GM23338 (cell line): ENCODE data around the gene DNAH11. TPM values are rescaled to one million over a fixed set of nuclear protein-coding genes. Genes with fewer than 3 reads are reported as not detected.

Source experiments
- ATAC-seq: fragments of 200-7000 bp; cut with Tn5 transposase; 3 replicates; pipeline ENCODE4 v1.9.1; 2020
- DNase-seq: peaks from one replicate; pipeline ENCODE4 v3.0.0-alpha.2; 2015; ENCODE audit warnings: low spot score
- H2AFZ ChIP-seq: fragments of 200-600 bp; sonication (generic); 2 replicates; pipeline ENCODE4 v1.8.0; 2016; ENCODE audit warnings: antibody characterized with exemption, mild to moderate bottlenecking, moderate library complexity
- H3F3A ChIP-seq: fragments of 200-600 bp; sonication (generic); replicated peaks from 2 replicates; pipeline ENCODE4 v1.8.0; 2017; ENCODE audit warnings: antibody characterized with exemption, mixed run types, low read depth
- H3K27ac ChIP-seq: fragments of 200-600 bp; sonication (generic); 2 replicates; pipeline ENCODE4 v1.6.1; 2016; ENCODE audit warnings: low read depth
- H3K27me3 ChIP-seq: fragments of 200-600 bp; sonication (generic); 2 replicates; pipeline ENCODE4 v1.8.0; 2016; ENCODE audit warnings: mild to moderate bottlenecking, mixed run types, moderate library complexity; ENCODE audit not compliant: insufficient read depth
- H3K36me3 ChIP-seq: fragments of 200-600 bp; sonication (generic); 2 replicates; pipeline ENCODE4 v1.8.0; 2016; ENCODE audit warnings: mild to moderate bottlenecking; ENCODE audit not compliant: insufficient read depth
- H3K4me1 ChIP-seq: fragments of 200-600 bp; sonication (generic); 2 replicates; pipeline ENCODE4 v1.8.0; 2016; ENCODE audit warnings: mild to moderate bottlenecking, moderate library complexity; ENCODE audit not compliant: insufficient read depth
- H3K4me2 ChIP-seq: fragments of 200-600 bp; sonication (generic); 2 replicates; pipeline ENCODE4 v1.7.1; 2017; ENCODE audit warnings: mixed run types
- H3K4me3 ChIP-seq: fragments of 200-600 bp; sonication (generic); 2 replicates; pipeline ENCODE4 v1.6.1; 2016; ENCODE audit warnings: mixed run types
- H3K79me2 ChIP-seq: fragments of 200-600 bp; sonication (generic); replicated peaks from 2 replicates; pipeline ENCODE4 v1.8.0; 2017; ENCODE audit warnings: mild to moderate bottlenecking; ENCODE audit not compliant: insufficient read depth
- H3K9me2 ChIP-seq: fragments of 200-600 bp; sonication (generic); 2 replicates; pipeline ENCODE4 v1.8.0; 2017; ENCODE audit not compliant: insufficient read depth
- H4K20me1 ChIP-seq: fragments of 200-600 bp; sonication (generic); replicated peaks from 2 replicates; pipeline ENCODE4 v1.8.0; 2017; ENCODE audit warnings: mild to moderate bottlenecking; ENCODE audit not compliant: insufficient read depth
- H3K27ac Mint-ChIP-seq: 2 replicates; pipeline ENCODE4 v1.8.0; 2020; ENCODE audit warnings: inconsistent platforms, mild to moderate bottlenecking, moderate library complexity, mixed read lengths
- H3K27me3 Mint-ChIP-seq: 3 replicates; pipeline ENCODE4 v1.8.0; 2022; ENCODE audit warnings: low read depth, mild to moderate bottlenecking, moderate library complexity, mixed read lengths, inconsistent platforms; ENCODE audit not compliant: insufficient read depth, poor library complexity
- H3K36me3 Mint-ChIP-seq: 3 replicates; pipeline ENCODE4 v1.8.0; 2021; ENCODE audit warnings: low read depth, mild to moderate bottlenecking, inconsistent platforms, moderate library complexity, mixed read lengths
- H3K4me1 Mint-ChIP-seq: 3 replicates; pipeline ENCODE4 v1.8.0; 2020; ENCODE audit warnings: mild to moderate bottlenecking, inconsistent platforms, mixed read lengths
- H3K4me3 Mint-ChIP-seq: 3 replicates; pipeline ENCODE4 v1.8.0; 2021; ENCODE audit warnings: moderate library complexity, mild to moderate bottlenecking, inconsistent platforms, mixed read lengths
- H3K9me3 Mint-ChIP-seq: 3 replicates; pipeline ENCODE4 v1.8.0; 2020; ENCODE audit warnings: moderate library complexity, mild to moderate bottlenecking, inconsistent platforms, mixed read lengths
- CREB1 ChIP-seq: fragments of 250-450 bp; sonication (Bioruptor Pico); IDR thresholded peaks from 2 replicates; pipeline ENCODE4 v1.5.0; 2020; ENCODE audit warnings: low read depth, mild to moderate bottlenecking, moderate library complexity
- EZH2 ChIP-seq: fragments of 200-600 bp; sonication (generic); IDR thresholded peaks from one replicate; pipeline ENCODE4 v1.8.0; 2017; ENCODE audit warnings: antibody characterized with exemption, mild to moderate bottlenecking, low read depth; ENCODE audit not compliant: unreplicated experiment
- EZH2phosphoT487 ChIP-seq: fragments of 200-600 bp; sonication (generic); IDR thresholded peaks from one replicate; pipeline ENCODE4 v1.8.1; 2018; ENCODE audit warnings: antibody characterized with exemption; ENCODE audit not compliant: unreplicated experiment
- JUNB ChIP-seq: IDR thresholded peaks from one replicate; pipeline ENCODE4 v1.6.1; 2016; ENCODE audit warnings: antibody characterized with exemption; ENCODE audit not compliant: unreplicated experiment
- NANOG ChIP-seq: IDR thresholded peaks from 2 replicates; pipeline ENCODE4 v1.6.1; 2016; ENCODE audit warnings: antibody characterized with exemption, borderline replicate concordance
- POLR2AphosphoS5 ChIP-seq: IDR thresholded peaks from 2 replicates; pipeline ENCODE4 v1.6.1; 2016; ENCODE audit warnings: antibody characterized with exemption, low read depth
- STAT1 ChIP-seq: IDR thresholded peaks from one replicate; pipeline ENCODE4 v1.6.1; 2016; ENCODE audit warnings: antibody characterized with exemption; ENCODE audit not compliant: unreplicated experiment
- ZNF114 ChIP-seq: fragments of 250-450 bp; sonication (Bioruptor Pico); IDR thresholded peaks from 2 replicates; pipeline ENCODE4 v1.5.0; 2020; ENCODE audit warnings: mild to moderate bottlenecking, moderate library complexity
- ZNF331 ChIP-seq: fragments of 250-450 bp; sonication (Bioruptor Pico); IDR thresholded peaks from 2 replicates; pipeline ENCODE4 v1.5.0; 2020; ENCODE audit warnings: low read depth, mild to moderate bottlenecking, moderate library complexity
- polyA plus RNA-seq: library from polyadenylated mRNA; unstranded; fragments of >200 nt; fragmentation: Nextera tagmentation; extraction: Ambion mirVana; gene quantifications from 2 replicates; pipeline ENCODE4 v1.2.1, GENCODE V29; 2016
- total RNA-seq: library from RNA; depleted of rRNA; stranded (reverse); fragments of >200 nt; shearing (Covaris generic); gene quantifications from 2 replicates; pipeline ENCODE4 v1.2.3, GENCODE V29; 2014
- TF ChIP-seq, protein P1 (sequence below), 2 experiments: fragments of 200-600 bp in 1 of 2; sonication (generic) in 1 of 2; conservative IDR thresholded peaks; 2 replicates each; pipeline versions ENCODE4 v1.5.1 to v1.6.1; 2016 to 2017; ENCODE audit warnings: antibody characterized with exemption in 2 of 2, low read depth in 2 of 2, mild to moderate bottlenecking in 2 of 2, moderate library complexity in 1 of 2
- TF ChIP-seq, protein P2 (sequence below): IDR thresholded peaks from 2 replicates; pipeline ENCODE4 v1.6.1; 2016; ENCODE audit warnings: antibody characterized with exemption
- TF ChIP-seq, protein P3 (sequence below): IDR thresholded peaks from one replicate; pipeline ENCODE4 v1.6.1; 2018; ENCODE audit warnings: antibody characterized with exemption; ENCODE audit not compliant: unreplicated experiment
- TF ChIP-seq, protein P4 (sequence below): fragments of 250-450 bp; sonication (Bioruptor Pico); IDR thresholded peaks from 2 replicates; pipeline ENCODE4 v1.5.0; 2020; ENCODE audit warnings: mild to moderate bottlenecking, moderate library complexity

DNAH11 gene
- total and polyA plus RNA-seq, 2 experiments from 2014 or later, result 9.3 TPM

DNA sequence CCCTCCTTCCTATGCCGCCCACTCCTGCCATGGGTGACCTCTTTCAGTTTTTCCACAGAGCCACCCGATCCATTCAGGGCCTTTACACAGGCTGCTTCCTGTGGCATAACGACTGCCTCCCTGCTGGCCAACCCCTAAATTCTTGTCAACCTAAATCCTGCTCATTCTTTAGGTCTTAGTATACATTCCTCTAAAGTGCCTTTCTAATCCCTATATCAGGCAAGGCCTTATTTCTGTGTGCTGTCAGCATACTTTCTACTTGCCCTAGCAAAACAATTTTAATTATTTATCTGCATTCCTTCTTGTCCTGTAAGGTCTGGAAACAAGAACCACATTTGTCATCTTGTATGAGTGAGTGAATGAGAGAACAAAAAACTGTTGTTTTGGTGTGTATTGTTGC is 132.4 kb downstream of the DNAH11 start (continued):
- TF ChIP-seq, protein P1, sequence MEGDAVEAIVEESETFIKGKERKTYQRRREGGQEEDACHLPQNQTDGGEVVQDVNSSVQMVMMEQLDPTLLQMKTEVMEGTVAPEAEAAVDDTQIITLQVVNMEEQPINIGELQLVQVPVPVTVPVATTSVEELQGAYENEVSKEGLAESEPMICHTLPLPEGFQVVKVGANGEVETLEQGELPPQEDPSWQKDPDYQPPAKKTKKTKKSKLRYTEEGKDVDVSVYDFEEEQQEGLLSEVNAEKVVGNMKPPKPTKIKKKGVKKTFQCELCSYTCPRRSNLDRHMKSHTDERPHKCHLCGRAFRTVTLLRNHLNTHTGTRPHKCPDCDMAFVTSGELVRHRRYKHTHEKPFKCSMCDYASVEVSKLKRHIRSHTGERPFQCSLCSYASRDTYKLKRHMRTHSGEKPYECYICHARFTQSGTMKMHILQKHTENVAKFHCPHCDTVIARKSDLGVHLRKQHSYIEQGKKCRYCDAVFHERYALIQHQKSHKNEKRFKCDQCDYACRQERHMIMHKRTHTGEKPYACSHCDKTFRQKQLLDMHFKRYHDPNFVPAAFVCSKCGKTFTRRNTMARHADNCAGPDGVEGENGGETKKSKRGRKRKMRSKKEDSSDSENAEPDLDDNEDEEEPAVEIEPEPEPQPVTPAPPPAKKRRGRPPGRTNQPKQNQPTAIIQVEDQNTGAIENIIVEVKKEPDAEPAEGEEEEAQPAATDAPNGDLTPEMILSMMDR (conservative IDR thresholded peaks at IDR 0.05; ENCODE audit: low read depth in 2 of 2), result no peak
- TF ChIP-seq EZH2phosphoT487, result no peak
- no peak for TF ChIP-seq POLR2AphosphoS5
- no peak for TF ChIP-seq ZNF114 (CRISPR knock-in tag)
- TF ChIP-seq, protein P2, sequence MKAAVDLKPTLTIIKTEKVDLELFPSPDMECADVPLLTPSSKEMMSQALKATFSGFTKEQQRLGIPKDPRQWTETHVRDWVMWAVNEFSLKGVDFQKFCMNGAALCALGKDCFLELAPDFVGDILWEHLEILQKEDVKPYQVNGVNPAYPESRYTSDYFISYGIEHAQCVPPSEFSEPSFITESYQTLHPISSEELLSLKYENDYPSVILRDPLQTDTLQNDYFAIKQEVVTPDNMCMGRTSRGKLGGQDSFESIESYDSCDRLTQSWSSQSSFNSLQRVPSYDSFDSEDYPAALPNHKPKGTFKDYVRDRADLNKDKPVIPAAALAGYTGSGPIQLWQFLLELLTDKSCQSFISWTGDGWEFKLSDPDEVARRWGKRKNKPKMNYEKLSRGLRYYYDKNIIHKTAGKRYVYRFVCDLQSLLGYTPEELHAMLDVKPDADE, result no peak
- TF ChIP-seq EZH2, result no peak
- no peak for TF ChIP-seq CREB1 (CRISPR knock-in tag)
- TF ChIP-seq ZNF331, result no peak
- TF ChIP-seq STAT1, result no peak
- no peak for TF ChIP-seq JUNB
- TF ChIP-seq, protein P3, sequence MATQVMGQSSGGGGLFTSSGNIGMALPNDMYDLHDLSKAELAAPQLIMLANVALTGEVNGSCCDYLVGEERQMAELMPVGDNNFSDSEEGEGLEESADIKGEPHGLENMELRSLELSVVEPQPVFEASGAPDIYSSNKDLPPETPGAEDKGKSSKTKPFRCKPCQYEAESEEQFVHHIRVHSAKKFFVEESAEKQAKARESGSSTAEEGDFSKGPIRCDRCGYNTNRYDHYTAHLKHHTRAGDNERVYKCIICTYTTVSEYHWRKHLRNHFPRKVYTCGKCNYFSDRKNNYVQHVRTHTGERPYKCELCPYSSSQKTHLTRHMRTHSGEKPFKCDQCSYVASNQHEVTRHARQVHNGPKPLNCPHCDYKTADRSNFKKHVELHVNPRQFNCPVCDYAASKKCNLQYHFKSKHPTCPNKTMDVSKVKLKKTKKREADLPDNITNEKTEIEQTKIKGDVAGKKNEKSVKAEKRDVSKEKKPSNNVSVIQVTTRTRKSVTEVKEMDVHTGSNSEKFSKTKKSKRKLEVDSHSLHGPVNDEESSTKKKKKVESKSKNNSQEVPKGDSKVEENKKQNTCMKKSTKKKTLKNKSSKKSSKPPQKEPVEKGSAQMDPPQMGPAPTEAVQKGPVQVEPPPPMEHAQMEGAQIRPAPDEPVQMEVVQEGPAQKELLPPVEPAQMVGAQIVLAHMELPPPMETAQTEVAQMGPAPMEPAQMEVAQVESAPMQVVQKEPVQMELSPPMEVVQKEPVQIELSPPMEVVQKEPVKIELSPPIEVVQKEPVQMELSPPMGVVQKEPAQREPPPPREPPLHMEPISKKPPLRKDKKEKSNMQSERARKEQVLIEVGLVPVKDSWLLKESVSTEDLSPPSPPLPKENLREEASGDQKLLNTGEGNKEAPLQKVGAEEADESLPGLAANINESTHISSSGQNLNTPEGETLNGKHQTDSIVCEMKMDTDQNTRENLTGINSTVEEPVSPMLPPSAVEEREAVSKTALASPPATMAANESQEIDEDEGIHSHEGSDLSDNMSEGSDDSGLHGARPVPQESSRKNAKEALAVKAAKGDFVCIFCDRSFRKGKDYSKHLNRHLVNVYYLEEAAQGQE, result no peak
- TF ChIP-seq NANOG, result no peak

DNA sequence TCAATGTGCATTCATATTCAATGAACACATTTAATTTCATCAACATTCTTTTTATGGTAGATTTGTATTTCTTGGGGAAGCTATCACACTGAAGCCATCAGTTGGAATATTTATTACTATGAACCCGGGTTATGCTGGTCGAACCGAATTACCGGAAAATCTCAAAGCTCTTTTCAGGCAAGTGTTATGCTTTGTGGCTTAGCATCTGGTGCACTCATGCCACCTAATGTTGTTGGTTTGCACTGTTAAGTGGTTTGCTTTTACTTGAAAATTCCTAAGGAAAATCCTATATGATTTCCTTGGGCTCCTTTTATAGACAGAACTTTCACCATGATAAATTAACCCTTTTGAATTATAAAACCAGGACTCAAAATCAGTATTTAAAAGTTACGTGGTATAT is 147.9 kb downstream of the DNAH11 start:
- peaks cover 8% of the 10 kb centered on the region; the same call in 2 of the 3 replicates for H3K9me3 Mint-ChIP-seq
- H3K27me3 ChIP-seq, result no peaks in the 10 kb centered on the region
- no peak overlapping the region for H3K27ac ChIP-seq
- H3F3A ChIP-seq, result no peaks in the 10 kb centered on the region
- no peaks in the 10 kb centered on the region for H3K79me2 ChIP-seq
- no peaks in the 10 kb centered on the region for H3K36me3 ChIP-seq
- H3K27ac Mint-ChIP-seq, result no peak overlapping the region
- H3K36me3 Mint-ChIP-seq, result peaks cover 7% of the 10 kb centered on the region
- no peak overlapping the region for H3K4me3 Mint-ChIP-seq
- H3K9me2 ChIP-seq, result no peaks in the 10 kb centered on the region
- H3K4me1 ChIP-seq, result peaks cover 14% of the 10 kb centered on the region
- ATAC-seq (no peak), DNase-seq (peak; percentile 22)
- H2AFZ ChIP-seq, result no peak overlapping the region
- H3K4me3 ChIP-seq, result no peak overlapping the region
- no peaks in the 10 kb centered on the region for H3K27me3 Mint-ChIP-seq
- H3K4me2 ChIP-seq, result no peak overlapping the region
- H3K4me1 Mint-ChIP-seq, result peaks cover 18% of the 10 kb centered on the region
- H4K20me1 ChIP-seq, result no peaks in the 10 kb centered on the region
- TF ChIP-seq, protein P4, sequence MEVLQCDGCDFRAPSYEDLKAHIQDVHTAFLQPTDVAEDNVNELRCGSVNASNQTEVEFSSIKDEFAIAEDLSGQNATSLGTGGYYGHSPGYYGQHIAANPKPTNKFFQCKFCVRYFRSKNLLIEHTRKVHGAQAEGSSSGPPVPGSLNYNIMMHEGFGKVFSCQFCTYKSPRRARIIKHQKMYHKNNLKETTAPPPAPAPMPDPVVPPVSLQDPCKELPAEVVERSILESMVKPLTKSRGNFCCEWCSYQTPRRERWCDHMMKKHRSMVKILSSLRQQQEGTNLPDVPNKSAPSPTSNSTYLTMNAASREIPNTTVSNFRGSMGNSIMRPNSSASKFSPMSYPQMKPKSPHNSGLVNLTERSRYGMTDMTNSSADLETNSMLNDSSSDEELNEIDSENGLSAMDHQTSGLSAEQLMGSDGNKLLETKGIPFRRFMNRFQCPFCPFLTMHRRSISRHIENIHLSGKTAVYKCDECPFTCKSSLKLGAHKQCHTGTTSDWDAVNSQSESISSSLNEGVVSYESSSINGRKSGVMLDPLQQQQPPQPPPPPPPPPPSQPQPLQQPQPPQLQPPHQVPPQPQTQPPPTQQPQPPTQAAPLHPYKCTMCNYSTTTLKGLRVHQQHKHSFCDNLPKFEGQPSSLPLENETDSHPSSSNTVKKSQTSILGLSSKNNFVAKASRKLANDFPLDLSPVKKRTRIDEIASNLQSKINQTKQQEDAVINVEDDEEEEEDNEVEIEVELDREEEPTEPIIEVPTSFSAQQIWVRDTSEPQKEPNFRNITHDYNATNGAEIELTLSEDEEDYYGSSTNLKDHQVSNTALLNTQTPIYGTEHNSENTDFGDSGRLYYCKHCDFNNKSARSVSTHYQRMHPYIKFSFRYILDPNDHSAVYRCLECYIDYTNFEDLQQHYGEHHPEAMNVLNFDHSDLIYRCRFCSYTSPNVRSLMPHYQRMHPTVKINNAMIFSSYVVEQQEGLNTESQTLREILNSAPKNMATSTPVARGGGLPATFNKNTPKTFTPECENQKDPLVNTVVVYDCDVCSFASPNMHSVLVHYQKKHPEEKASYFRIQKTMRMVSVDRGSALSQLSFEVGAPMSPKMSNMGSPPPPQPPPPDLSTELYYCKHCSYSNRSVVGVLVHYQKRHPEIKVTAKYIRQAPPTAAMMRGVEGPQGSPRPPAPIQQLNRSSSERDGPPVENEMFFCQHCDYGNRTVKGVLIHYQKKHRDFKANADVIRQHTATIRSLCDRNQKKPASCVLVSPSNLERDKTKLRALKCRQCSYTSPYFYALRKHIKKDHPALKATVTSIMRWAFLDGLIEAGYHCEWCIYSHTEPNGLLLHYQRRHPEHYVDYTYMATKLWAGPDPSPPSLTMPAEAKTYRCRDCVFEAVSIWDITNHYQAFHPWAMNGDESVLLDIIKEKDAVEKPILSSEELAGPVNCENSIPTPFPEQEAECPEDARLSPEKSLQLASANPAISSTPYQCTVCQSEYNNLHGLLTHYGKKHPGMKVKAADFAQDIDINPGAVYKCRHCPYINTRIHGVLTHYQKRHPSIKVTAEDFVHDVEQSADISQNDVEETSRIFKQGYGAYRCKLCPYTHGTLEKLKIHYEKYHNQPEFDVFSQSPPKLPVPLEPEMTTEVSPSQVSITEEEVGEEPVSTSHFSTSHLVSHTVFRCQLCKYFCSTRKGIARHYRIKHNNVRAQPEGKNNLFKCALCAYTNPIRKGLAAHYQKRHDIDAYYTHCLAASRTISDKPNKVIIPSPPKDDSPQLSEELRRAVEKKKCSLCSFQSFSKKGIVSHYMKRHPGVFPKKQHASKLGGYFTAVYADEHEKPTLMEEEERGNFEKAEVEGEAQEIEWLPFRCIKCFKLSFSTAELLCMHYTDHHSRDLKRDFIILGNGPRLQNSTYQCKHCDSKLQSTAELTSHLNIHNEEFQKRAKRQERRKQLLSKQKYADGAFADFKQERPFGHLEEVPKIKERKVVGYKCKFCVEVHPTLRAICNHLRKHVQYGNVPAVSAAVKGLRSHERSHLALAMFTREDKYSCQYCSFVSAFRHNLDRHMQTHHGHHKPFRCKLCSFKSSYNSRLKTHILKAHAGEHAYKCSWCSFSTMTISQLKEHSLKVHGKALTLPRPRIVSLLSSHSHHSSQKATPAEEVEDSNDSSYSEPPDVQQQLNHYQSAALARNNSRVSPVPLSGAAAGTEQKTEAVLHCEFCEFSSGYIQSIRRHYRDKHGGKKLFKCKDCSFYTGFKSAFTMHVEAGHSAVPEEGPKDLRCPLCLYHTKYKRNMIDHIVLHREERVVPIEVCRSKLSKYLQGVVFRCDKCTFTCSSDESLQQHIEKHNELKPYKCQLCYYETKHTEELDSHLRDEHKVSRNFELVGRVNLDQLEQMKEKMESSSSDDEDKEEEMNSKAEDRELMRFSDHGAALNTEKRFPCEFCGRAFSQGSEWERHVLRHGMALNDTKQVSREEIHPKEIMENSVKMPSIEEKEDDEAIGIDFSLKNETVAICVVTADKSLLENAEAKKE (CRISPR knock-in tag), result no peak
